GM19468 (cell line): ENCODE measurements around the gene BTBD1.
A peak's percentile ranks its signal among the peaks of the same experiment; 100 is the strongest.
"Not testable (repeated sequence)": the region's sequence is repeated elsewhere in the genome, so short reads cannot be mapped to it uniquely, and the experiment has no call there.

Source experiments
- ATAC-seq: cut with Tn5 transposase; IDR thresholded peaks from one replicate; pipeline ENCODE4 v1.9.1; 2021; ENCODE audit warnings: mild to moderate bottlenecking, moderate library complexity, moderate number of reproducible peaks; ENCODE audit not compliant: unreplicated experiment; ENCODE audit errors: extremely low read depth

The BTBD1 gene

GRCh38 chr15:83098079-83098478 lies 31.0 kb upstream of the BTBD1 start:
- ATAC-seq: no peak

- no peak for ATAC-seq
These were observed 27.5 kb upstream of the BTBD1 start for GRCh38 chr15:83094583-83094982.

- ATAC-seq: peak; percentile 53
These were observed 25.4 kb upstream of the BTBD1 start for GRCh38 chr15:83092309-83092976.

GRCh38 chr15:83091965-83092308 lies 24.9 kb upstream of the BTBD1 start:
- not testable (repeated sequence) for ATAC-seq

GRCh38 chr15:83090465-83090864 lies 23.4 kb upstream of the BTBD1 start:
- no peak for ATAC-seq

GRCh38 chr15:83088876-83089275 lies 21.8 kb upstream of the BTBD1 start:
- ATAC-seq: no peak

GRCh38 chr15:83087576-83087975 lies 20.5 kb upstream of the BTBD1 start:
- ATAC-seq: no peak

GRCh38 chr15:83085864-83086552 lies 19.0 kb upstream of the BTBD1 start:
- ATAC-seq: not testable (repeated sequence)

GRCh38 chr15:83085461-83085860 lies 18.4 kb upstream of the BTBD1 start:
- not testable (repeated sequence) for ATAC-seq

- ATAC-seq: no peak
These were observed 15.8 kb upstream of the BTBD1 start for GRCh38 chr15:83082730-83083386.

- no peak for ATAC-seq
These were observed 14.4 kb upstream of the BTBD1 start for GRCh38 chr15:83081256-83082014.

GRCh38 chr15:83078712-83079111 lies 11.7 kb upstream of the BTBD1 start:
- ATAC-seq: no peak

- ATAC-seq: no peak
These were observed 10.6 kb upstream of the BTBD1 start for GRCh38 chr15:83077491-83078230.

GRCh38 chr15:83069211-83069642 lies 2.2 kb upstream of the BTBD1 start:
- not testable (repeated sequence) for ATAC-seq

- ATAC-seq: no peak
These were observed 1.0 kb upstream of the BTBD1 start for GRCh38 chr15:83068054-83068453.

- ATAC-seq: no peak
These were observed 548 bp upstream of the BTBD1 start for GRCh38 chr15:83067638-83067962.

- ATAC-seq: no peak
These were observed 868 bp downstream of the BTBD1 start for GRCh38 chr15:83066034-83066733.

GRCh38 chr15:83065431-83065830 lies 1.6 kb downstream of the BTBD1 start:
- ATAC-seq: no peak

GRCh38 chr15:83064859-83065258 lies 2.2 kb downstream of the BTBD1 start:
- no peak for ATAC-seq

- ATAC-seq: no peak
These were observed 3.5 kb downstream of the BTBD1 start for GRCh38 chr15:83063551-83063950.
